HepG2 (cell line): ENCODE results near the gene SOCS1. TPM values are rescaled to one million over a fixed set of nuclear protein-coding genes. Genes with fewer than 3 reads are reported as not detected.

Experiments
- ATAC-seq: fragments of 200-7000 bp; cut with Tn5 transposase; 3 replicates; pipeline ENCODE4 v1.9.1; 2020; ENCODE audit warnings: mild to moderate bottlenecking, moderate library complexity
- BruUV-seq: library from RNA; stranded (reverse); fragments of 400-500 nt; replicated peaks from 2 replicates; lab custom pipeline; 2021; lab: Mats Ljungman, UMichigan
- CTCF ChIA-PET: fragments of 300-600 bp; formaldehyde crosslinking; extraction: SDS; loops from one replicate; lab custom pipeline; 2021; ENCODE audit warnings: low total read pairs, inconsistent platforms, low intra/inter-chr PET ratio; lab: Yijun Ruan, JAX
- POLR2A ChIA-PET: fragments of 350-600 bp; sonication (Branson Sonifier 250); formaldehyde crosslinking; loops from one replicate; lab custom pipeline; 2020; ENCODE audit warnings: antibody characterized with exemption, inconsistent platforms; lab: Yijun Ruan, JAX
- DNase-seq: peaks from one replicate; pipeline ENCODE4 v3.0.0-alpha.2; 2015; ENCODE audit warnings: low spot score
- FAIRE-seq: peaks from 3 replicates; lab custom pipeline; 2011; peaks lifted over from hg19 to GRCh38; lab: Jason Lieb, UNC
- H2AFZ ChIP-seq: one replicate; pipeline ENCODE4 v1.6.1; 2011; ENCODE audit warnings: low read length, inconsistent platforms
- H3K27ac ChIP-seq: fragments of 300-600 bp; 3 replicates; pipeline ENCODE4 v1.8.0; 2011; ENCODE audit warnings: mixed run types, mild to moderate bottlenecking, mixed read lengths, low read length, inconsistent platforms; ENCODE audit not compliant: insufficient read depth; ENCODE audit errors: extremely low read length
- H3K27me3 ChIP-seq, 2 experiments: fragments of 200-600 bp in 1 of 2; 2 replicates in 1 of 2; 3 replicates in 1 of 2; pipeline versions ENCODE4 v1.6.0 to v1.8.0; 2011; ENCODE audit warnings: low read length in 2 of 2, mild to moderate bottlenecking in 2 of 2, moderate library complexity in 2 of 2, inconsistent platforms in 1 of 2; ENCODE audit not compliant: insufficient read depth in 2 of 2, control insufficient read depth in 1 of 2
- H3K36me3 ChIP-seq, 2 experiments: fragments of 200-600 bp in 1 of 2; replicated peaks in 1 of 2; 2 replicates in 1 of 2; 3 replicates in 1 of 2; pipeline versions ENCODE4 v1.5.1 to v1.8.0; 2011; ENCODE audit warnings: low read length in 2 of 2, inconsistent platforms in 1 of 2; ENCODE audit not compliant: insufficient read depth in 2 of 2, control insufficient read depth in 1 of 2
- H3K4me1 ChIP-seq: 2 replicates; pipeline ENCODE4 v1.5.1; 2012; ENCODE audit warnings: low read length, inconsistent platforms; ENCODE audit not compliant: insufficient read depth
- H3K4me2 ChIP-seq: 2 replicates; pipeline ENCODE4 v1.6.0; 2011; ENCODE audit warnings: low read depth, low read length, inconsistent platforms
- H3K4me3 ChIP-seq, 3 experiments: fragments of 200-600 bp in 1 of 3; sonication (generic), shearing (Covaris generic) in 1 of 3; replicated peaks in 1 of 3; 2 replicates each; pipeline ENCODE4 v1.5.1; 2011 to 2016; ENCODE audit warnings: low read length in 3 of 3, inconsistent platforms in 2 of 3, low read depth in 2 of 3, mild to moderate bottlenecking in 2 of 3, control low read depth in 1 of 3, mixed read lengths in 1 of 3; ENCODE audit not compliant: insufficient read depth in 1 of 3
- H3K79me2 ChIP-seq: one replicate; pipeline ENCODE4 v1.6.1; 2011; ENCODE audit warnings: low read length, inconsistent platforms; ENCODE audit not compliant: insufficient read depth
- H3K9ac ChIP-seq: 2 replicates; pipeline ENCODE4 v1.6.0; 2011; ENCODE audit warnings: mild to moderate bottlenecking, low read depth, low read length, inconsistent platforms; ENCODE audit not compliant: insufficient read depth
- H3K9me3 ChIP-seq: 2 replicates; pipeline ENCODE4 v1.5.1; 2012; ENCODE audit warnings: mild to moderate bottlenecking, low read length
- H4K20me1 ChIP-seq: 2 replicates; pipeline ENCODE4 v1.6.0; 2011; ENCODE audit warnings: inconsistent platforms, mild to moderate bottlenecking, low read length, moderate library complexity; ENCODE audit not compliant: insufficient read depth
- HDAC2 ChIP-seq: sonication (generic); formaldehyde crosslinking; IDR thresholded peaks from 2 replicates; pipeline ENCODE4 v1.4.0; 2020; ENCODE audit warnings: missing genetic modification reagents
- KMT2B ChIP-seq: IDR thresholded peaks from 2 replicates; pipeline ENCODE4 v1.6.1; 2016; ENCODE audit warnings: missing genetic modification reagents, missing compliant biosample characterization
- REL ChIP-seq: sonication (generic); formaldehyde crosslinking; conservative IDR thresholded peaks from 2 replicates; pipeline ENCODE4 v1.8.0; 2022; ENCODE audit warnings: mild to moderate bottlenecking, missing genetic modification reagents, moderate library complexity
- TEF ChIP-seq: sonication (generic); formaldehyde crosslinking; IDR thresholded peaks from 2 replicates; pipeline ENCODE4 v1.5.0; 2020; ENCODE audit warnings: missing genetic modification reagents
- TFAP4 ChIP-seq: sonication (generic); IDR thresholded peaks from 2 replicates; pipeline ENCODE4 v1.6.1; 2016; ENCODE audit warnings: low read depth, borderline replicate concordance
- THAP11 ChIP-seq: IDR thresholded peaks from 2 replicates; pipeline ENCODE4 v1.6.1; 2016; ENCODE audit warnings: missing biosample characterization, missing genetic modification reagents
- ZNF331 ChIP-seq: sonication (generic); formaldehyde crosslinking; IDR thresholded peaks from 2 replicates; pipeline ENCODE4 v1.4.0; 2020; ENCODE audit warnings: missing genetic modification reagents
- ZSCAN31 ChIP-seq: sonication (generic); formaldehyde crosslinking; IDR thresholded peaks from 2 replicates; pipeline ENCODE4 v1.5.0; 2020; ENCODE audit warnings: low read depth, mild to moderate bottlenecking, missing genetic modification reagents
- WGBS: methylation state at CpG from one replicate; pipeline ENCODE4 v1.1.6; 2017; ENCODE audit warnings: low lambda C conversion rate; 5-methylcytosine and 5-hydroxymethylcytosine counted together
- in situ Hi-C: cut with HindIII; loops from 2 replicates; pipeline ENCODE4 v1.10.0; 2017; ENCODE audit warnings: low pct_unique_long_range_greater_than_20kb; ENCODE audit not compliant: extremely low pct_ligation_motif_present
- intact Hi-C: fragments of 100-400 bp; cut with micrococcal nuclease; formaldehyde crosslinking; loops from one replicate; pipeline ENCODE4 v1.10.0; 2022; ENCODE audit not compliant: unreplicated experiment
- polyA plus RNA-seq, 8 experiments: library from polyadenylated mRNA; depleted of rRNA in 3 of 8; stranded (reverse) in 7 of 8; unstranded in 1 of 8; fragments of >200 nt; fragmentation: Illumina TruSeq in 4 of 8; extraction: Trizol in 4 of 8; gene quantifications; 2 replicates each; pipeline versions ENCODE4 v1.2.1 to v1.2.3, GENCODE V29; 2011 to 2016; ENCODE audit warnings: low read depth in 4 of 8, missing spikeins in 1 of 8, mixed read lengths in 1 of 8; ENCODE audit not compliant: insufficient read depth in 1 of 8
- total RNA-seq, 5 experiments: library from RNA; depleted of rRNA; stranded (reverse); fragments of >200 nt; fragmentation: Illumina TruSeq; extraction: Trizol; gene quantifications; 2 replicates each; pipeline ENCODE4 v1.2.3, GENCODE V29; 2016; ENCODE audit warnings: low read depth in 1 of 5
- TF ChIP-seq, protein P1 (sequence below): sonication (generic); formaldehyde crosslinking; IDR thresholded peaks from 2 replicates; pipeline ENCODE4 v1.9.0; 2022; ENCODE audit warnings: missing genetic modification reagents, mild to moderate bottlenecking, borderline replicate concordance
- TF ChIP-seq, protein P2 (sequence below): sonication (generic); formaldehyde crosslinking; IDR thresholded peaks from 2 replicates; pipeline ENCODE4 v1.5.0; 2020; ENCODE audit warnings: mild to moderate bottlenecking, missing genetic modification reagents

Gene SOCS1
- total and polyA plus RNA-seq, 2 of the 13 experiments (the other 11 are each of a cell fraction or from before 2014, with no cell fraction given), result 5.3 to 6.3 TPM

GRCh38 chr16:11260596-11260966 is 4.6 kb upstream of the SOCS1 start:
- WGBS, result 21% methylated on average over 3 of the region's 3 CpGs
- ATAC-seq (no peak), DNase-seq (no peak), FAIRE-seq (no peak)
- H3K27ac ChIP-seq, result no peak overlapping the region
- no peaks in the 10 kb centered on the region for H3K9me3 ChIP-seq
- H3K4me2 ChIP-seq, result peak overlapping the region; percentile 94
- H3K4me1 ChIP-seq, result peaks cover 87% of the 10 kb centered on the region
- TF ChIP-seq ZNF331 (CRISPR knock-in tag) (0 out of 2 replicates have a peak, but pooled peaks have one; percentile 30), TEF (no peak), TFAP4 (peak; percentile 78; the same call in 1 of the 2 replicates), KMT2B (CRISPR knock-in tag) (0 out of 2 replicates have a peak, but pooled peaks have one; percentile 5), ZSCAN31 (CRISPR knock-in tag) (0 out of 2 replicates have a peak, but pooled peaks have one; percentile 17), HDAC2 (CRISPR knock-in tag) (no peak), THAP11 (CRISPR knock-in tag) (no peak), REL (CRISPR knock-in tag) (no peak)
- TF ChIP-seq, protein P1, sequence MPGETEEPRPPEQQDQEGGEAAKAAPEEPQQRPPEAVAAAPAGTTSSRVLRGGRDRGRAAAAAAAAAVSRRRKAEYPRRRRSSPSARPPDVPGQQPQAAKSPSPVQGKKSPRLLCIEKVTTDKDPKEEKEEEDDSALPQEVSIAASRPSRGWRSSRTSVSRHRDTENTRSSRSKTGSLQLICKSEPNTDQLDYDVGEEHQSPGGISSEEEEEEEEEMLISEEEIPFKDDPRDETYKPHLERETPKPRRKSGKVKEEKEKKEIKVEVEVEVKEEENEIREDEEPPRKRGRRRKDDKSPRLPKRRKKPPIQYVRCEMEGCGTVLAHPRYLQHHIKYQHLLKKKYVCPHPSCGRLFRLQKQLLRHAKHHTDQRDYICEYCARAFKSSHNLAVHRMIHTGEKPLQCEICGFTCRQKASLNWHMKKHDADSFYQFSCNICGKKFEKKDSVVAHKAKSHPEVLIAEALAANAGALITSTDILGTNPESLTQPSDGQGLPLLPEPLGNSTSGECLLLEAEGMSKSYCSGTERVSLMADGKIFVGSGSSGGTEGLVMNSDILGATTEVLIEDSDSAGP (CRISPR knock-in tag), result 0 out of 2 replicates have a peak, but pooled peaks have one; percentile 9
- TF ChIP-seq, protein P2, sequence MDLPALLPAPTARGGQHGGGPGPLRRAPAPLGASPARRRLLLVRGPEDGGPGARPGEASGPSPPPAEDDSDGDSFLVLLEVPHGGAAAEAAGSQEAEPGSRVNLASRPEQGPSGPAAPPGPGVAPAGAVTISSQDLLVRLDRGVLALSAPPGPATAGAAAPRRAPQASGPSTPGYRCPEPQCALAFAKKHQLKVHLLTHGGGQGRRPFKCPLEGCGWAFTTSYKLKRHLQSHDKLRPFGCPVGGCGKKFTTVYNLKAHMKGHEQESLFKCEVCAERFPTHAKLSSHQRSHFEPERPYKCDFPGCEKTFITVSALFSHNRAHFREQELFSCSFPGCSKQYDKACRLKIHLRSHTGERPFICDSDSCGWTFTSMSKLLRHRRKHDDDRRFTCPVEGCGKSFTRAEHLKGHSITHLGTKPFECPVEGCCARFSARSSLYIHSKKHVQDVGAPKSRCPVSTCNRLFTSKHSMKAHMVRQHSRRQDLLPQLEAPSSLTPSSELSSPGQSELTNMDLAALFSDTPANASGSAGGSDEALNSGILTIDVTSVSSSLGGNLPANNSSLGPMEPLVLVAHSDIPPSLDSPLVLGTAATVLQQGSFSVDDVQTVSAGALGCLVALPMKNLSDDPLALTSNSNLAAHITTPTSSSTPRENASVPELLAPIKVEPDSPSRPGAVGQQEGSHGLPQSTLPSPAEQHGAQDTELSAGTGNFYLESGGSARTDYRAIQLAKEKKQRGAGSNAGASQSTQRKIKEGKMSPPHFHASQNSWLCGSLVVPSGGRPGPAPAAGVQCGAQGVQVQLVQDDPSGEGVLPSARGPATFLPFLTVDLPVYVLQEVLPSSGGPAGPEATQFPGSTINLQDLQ, result 0 out of 2 replicates have a peak, but pooled peaks have one; percentile 34
- no TSS peak for BruUV-seq
- in situ Hi-C loops (no loop called here), intact Hi-C loops (no loop called here)
- H3K36me3 ChIP-seq, result no peaks in the 10 kb centered on the region
- H3K79me2 ChIP-seq, result peaks cover 4% of the 10 kb centered on the region
- H3K4me3 ChIP-seq, result peak overlapping the region in 2 of 3 experiments; percentile 0 to 14; a peak in 2 of 6 replicates
- H4K20me1 ChIP-seq, result peaks cover 3% of the 10 kb centered on the region; the same call in 1 of the 2 replicates
- ChIA-PET CTCF (no interaction called here), POLR2A (interaction anchor here (0.7 to 9.0 kb wide), 7 partner anchors 14 to 111 kb away, joined by 3 to 351 read pairs (median 6); partner anchors contain the start of genes PRM1, PRM2, PRM3 and RMI2)
- no peak overlapping the region for H2AFZ ChIP-seq
- no peaks in the 10 kb centered on the region; a peak in 2 of 5 replicates for H3K27me3 ChIP-seq
- H3K9ac ChIP-seq, result peak overlapping the region; percentile 0; the same call in 1 of the 2 replicates
